Adrenal gland (tissue), 12 donors: ENCODE data around the gene COMMD4. TPM values are rescaled to one million over a fixed set of nuclear protein-coding genes. Genes with fewer than 3 reads are reported as not detected.
"Not testable (repeated sequence)": the region's sequence is repeated elsewhere in the genome, so short reads cannot be mapped to it uniquely, and the experiment has no call there.

Experiments
- DNase-seq, 7 donors: peaks; one replicate each; pipeline ENCODE4 v3.0.0-alpha.2; 2019 to 2020
- H3K27ac ChIP-seq, 5 donors: fragments of 200-600 bp; sonication (generic) in 4 of 5; 1 replicate in 3 of 5; 2 replicates in 2 of 5; pipeline versions ENCODE4 v1.5.1 to v1.8.0; 2016 to 2020; ENCODE audit warnings: mild to moderate bottlenecking in 1 of 5
- H3K27me3 ChIP-seq: fragments of 200-600 bp; 2 replicates; pipeline ENCODE4 v1.8.0; 2021
- H3K36me3 ChIP-seq, 2 donors: fragments of 200-600 bp; replicated peaks in 1 of 2; 1 replicate in 1 of 2; 2 replicates in 1 of 2; pipeline versions ENCODE4 v1.5.1 to v1.8.0; 2018 to 2022
- H3K4me1 ChIP-seq, 2 donors: fragments of 200-600 bp; replicated peaks in 1 of 2; 1 replicate in 1 of 2; 2 replicates in 1 of 2; pipeline versions ENCODE4 v1.5.1 to v1.8.0; 2018 to 2021
- H3K4me3 ChIP-seq, 4 donors: fragments of 200-600 bp; sonication (generic) in 3 of 4; one replicate each; pipeline ENCODE4 v1.5.1; 2016 to 2018
- H3K9me3 ChIP-seq, 3 donors: fragments of 200-600 bp; sonication (generic) in 1 of 3; replicated peaks in 1 of 3; 1 replicate in 2 of 3; 2 replicates in 1 of 3; pipeline versions ENCODE4 v1.5.1 to v1.8.0; 2016 to 2021
- CTCF ChIP-seq, 6 experiments: fragments of 450-650 bp in 4 of 6; fragments of 200-600 bp in 2 of 6; sonication (generic) in 1 of 6; IDR thresholded peaks; 1 replicate in 5 of 6; 2 replicates in 1 of 6; pipeline versions ENCODE4 v1.5.1 to v1.8.0; 2016 to 2021; ENCODE audit warnings: antibody characterized with exemption in 6 of 6, mild to moderate bottlenecking in 2 of 6, moderate library complexity in 1 of 6
- POLR2A ChIP-seq, 2 donors: fragments of 450-650 bp; IDR thresholded peaks; one replicate each; pipeline ENCODE4 v1.6.1; 2017; ENCODE audit warnings: antibody characterized with exemption in 2 of 2, mild to moderate bottlenecking in 2 of 2, moderate library complexity in 1 of 2
- WGBS, 4 donors: extraction: QIAGEN DNeasy Blood & Tissue Kit in 2 of 4; methylation state at CpG; one replicate each; pipeline versions ENCODE4 v1.1.5 to v1.1.7; 2013 to 2017; 5-methylcytosine and 5-hydroxymethylcytosine counted together
- intact Hi-C, 2 donors: fragments of 100-400 bp; cut with DNase I; formaldehyde crosslinking; loops; one replicate each; pipeline versions ENCODE4 v1.14.1 to v1.15.0; 2022 to 2023
- polyA plus RNA-seq, 3 donors: library from polyadenylated mRNA; stranded (reverse); fragments of 200-250 nt in 2 of 3; fragments of 350-450 nt in 1 of 3; fragmentation: Illumina TruSeq in 1 of 3; extraction: RNeasy Lipid Tissue Mini Kit (QIAGEN cat#74804) in 1 of 3; gene quantifications; one replicate each; pipeline ENCODE4 v1.2.3, GENCODE V29; 2013 to 2014
- total RNA-seq, 9 donors: library from RNA; depleted of rRNA in 4 of 9; stranded (reverse); fragments of >200 nt in 4 of 9; fragments of 120-200 nt in 1 of 9; fragmentation: NEBNext Ultra II Directional in 1 of 9; extraction: Animal tissue kit (Norgen Biotek cat#: 25700) in 1 of 9; gene quantifications; one replicate each; pipeline versions ENCODE4 v1.1.0 to v1.2.4, GENCODE V29; 2013 to 2023
- donor health status: healthy with polysubstance abuse.
- donor health status: Bipolar disorder and iron deficiency.
- donor health status: DM: yes; HTN: yes; CAD: no.
- donor health status: DM: no; HTN: no; CAD: no.
- donor health status: DM: no; HTN: no; CAD: no.
- donor health status: DM: yes; HTN: yes; CAD: no.

Gene COMMD4
- total and polyA plus RNA-seq, 12 donors, result 35.9 to 254 (median 126) TPM

GRCh38 chr15:75339531-75340240 is 3.8 kb downstream of the COMMD4 start:
- WGBS, 4 donors, result 90 to 94% (median 91%) methylated on average over 10 to 13 of the region's 13 CpGs
- peak in 1 of 7 donors; percentile 16 for DNase-seq

GRCh38 chr15:75342221-75342620 is 6.4 kb downstream of the COMMD4 start:
- whole genome bisulfite sequencing, 4 donors, result 87 to 90% (median 89%) methylated on average over 6 of the region's 6 CpGs
- intact Hi-C loops, result no loop called here
- peak in 1 of 7 donors; percentile 5 for DNase-seq
- no peak for TF ChIP-seq CTCF (IDR thresholded peaks at IDR 0.05)
- TF ChIP-seq POLR2A (IDR thresholded peaks at IDR 0.05), result no peak
- Histone ChIP-seq H3K9me3 (no peaks in the 10 kb centered on the region), H3K4me3 (no peak overlapping the region), H3K27me3 (no peaks in the 10 kb centered on the region), H3K27ac (no peak overlapping the region), H3K4me1 (peaks cover 0 to 10% of the 10 kb centered on the region in 2 donors), H3K36me3 (peaks cover 0 to 26% of the 10 kb centered on the region in 2 donors)

More at GRCh38 chr15:75339531-75340240, 3.8 kb downstream of the COMMD4 start:
- Histone ChIP-seq H3K27me3 (no peaks in the 10 kb centered on the region), H3K9me3 (no peaks in the 10 kb centered on the region), H3K36me3 (peaks cover 0 to 26% of the 10 kb centered on the region in 2 donors), H3K27ac (no peak overlapping the region), H3K4me3 (no peak overlapping the region), H3K4me1 (peaks cover 4 to 12% of the 10 kb centered on the region in 2 donors)
- intact Hi-C loops, result no loop called here
- TF ChIP-seq POLR2A (IDR thresholded peaks at IDR 0.05) (no peak), CTCF (IDR thresholded peaks at IDR 0.05) (no peak)

- H3K4me1 ChIP-seq, result peaks cover 0 to 15% of the 10 kb centered on the region in 2 donors
- DNase-seq, result peak in 2 of 7 donors; percentile 17 to 41
- intact Hi-C loops, H3K4me3 ChIP-seq, H3K9me3 ChIP-seq, H3K27ac ChIP-seq, H3K27me3 ChIP-seq: not testable (repeated sequence)
- peaks cover 0 to 19% of the 10 kb centered on the region in 2 donors for H3K36me3 ChIP-seq
- WGBS, 4 donors, result 47 to 63% (median 53%) methylated on average over 8 of the region's 8 CpGs
Measured at GRCh38 chr15:75343953-75344352, 8.1 kb downstream of the COMMD4 start.

- H3K9me3 ChIP-seq, result no peaks in the 10 kb centered on the region
- peaks cover 0 to 25% of the 10 kb centered on the region in 2 donors for H3K4me1 ChIP-seq
- TF ChIP-seq POLR2A (IDR thresholded peaks at IDR 0.05) (no peak), CTCF (IDR thresholded peaks at IDR 0.05) (peak in 1 of 6 experiments; percentile 2)
- 30 to 43% (median 35%) methylated on average over 14 to 20 of the region's 20 CpGs for WGBS, 4 donors
- no peaks in the 10 kb centered on the region for H3K36me3 ChIP-seq
- peak within 1 kb of the TSS; percentile 18 to 80 (median 62) for H3K27ac ChIP-seq
- H3K4me3 ChIP-seq, result peak within 1 kb of the TSS; percentile 39 to 92 (median 74)
- intact Hi-C loops, result no loop called here
- DNase-seq, result peak in 2 of 7 donors; percentile 39 to 44
- no peaks in the 10 kb centered on the region for H3K27me3 ChIP-seq
Measured at GRCh38 chr15:75346796-75347221, 10.9 kb downstream of the COMMD4 start, which contains the start of gene NEIL1. Gene NEIL1 (plus strand): TSS chr15:75347039. CDS start chr15:75348906, 1,867 bp downstream.
